Adipose tissue (tissue), 3 donors: Measurements from ENCODE around the gene SERPINA6. TPM values are rescaled to one million over a fixed set of nuclear protein-coding genes. Genes with fewer than 3 reads are reported as not detected.
"Not testable (repeated sequence)": the region's sequence is repeated elsewhere in the genome, so short reads cannot be mapped to it uniquely, and the experiment has no call there.

Source experiments
- H3K27ac ChIP-seq: one replicate; pipeline ENCODE4 v1.5.1; 2013; ENCODE audit warnings: low read depth, low read length
- WGBS, 3 donors: extraction: QIAGEN DNeasy Blood & Tissue Kit; methylation state at CpG; one replicate each; pipeline ENCODE4 v1.1.7; 2013; 5-methylcytosine and 5-hydroxymethylcytosine counted together
- polyA plus RNA-seq, 3 donors: library from polyadenylated mRNA; stranded (reverse); fragments of 200-250 nt; gene quantifications; one replicate each; pipeline ENCODE4 v1.2.3, GENCODE V29; 2013
- donor health status: healthy with polysubstance abuse.
- donor health status: Bipolar disorder and iron deficiency.
- donor health status: healthy.

Gene SERPINA6
- polyA plus RNA-seq, 3 donors, result 3.5 TPM; not detected in 2

- WGBS, 3 donors, result 78 to 88% (median 81%) methylated on average over 2 of the region's 2 CpGs
- H3K27ac ChIP-seq, result no peak overlapping the region
These were observed 40.0 kb downstream of the SERPINA6 start for GRCh38 chr14:94282991-94283723.

GRCh38 chr14:94278731-94279130 lies 44.4 kb downstream of the SERPINA6 start:
- WGBS, 3 donors, result 71 to 79% (median 73%) methylated on average over 2 of the region's 2 CpGs
- H3K27ac ChIP-seq, result no peak overlapping the region

- WGBS, 3 donors, result 75 to 86% (median 84%) methylated on average over 11 of the region's 11 CpGs
- H3K27ac ChIP-seq, result not testable (repeated sequence)
These were observed 46.1 kb downstream of the SERPINA6 start for GRCh38 chr14:94276898-94277561.

- H3K27ac ChIP-seq, result no peak overlapping the region
- WGBS, 3 donors, result 69 to 86% (median 83%) methylated on average over 10 of the region's 10 CpGs
These were observed 54.0 kb downstream of the SERPINA6 start for GRCh38 chr14:94269156-94269555.

GRCh38 chr14:94268582-94268981 lies 54.6 kb downstream of the SERPINA6 start:
- WGBS, 3 donors, result 78 to 85% (median 81%) methylated on average over 7 of the region's 7 CpGs
- H3K27ac ChIP-seq, result not testable (repeated sequence)

GRCh38 chr14:94267352-94267751 lies 55.8 kb downstream of the SERPINA6 start:
- 78 to 95% (median 85%) methylated on average over 1 of the region's 1 CpG for WGBS, 3 donors

GRCh38 chr14:94264195-94264594 lies 58.9 kb downstream of the SERPINA6 start:
- 63 to 90% (median 84%) methylated on average over 3 of the region's 3 CpGs for WGBS, 3 donors
- H3K27ac ChIP-seq, result not testable (repeated sequence)

More at GRCh38 chr14:94267352-94267751, 55.8 kb downstream of the SERPINA6 start:
- no peak overlapping the region for H3K27ac ChIP-seq

Other genes starting within 250 kb of the SERPINA6 start
- gene DDX24, start 242.1 kb downstream of the SERPINA6 start, polyA plus RNA-seq, result 100 to 1,000 TPM in 1 of 3 donors, 10 to 100 TPM in 2; 41.2 to 122 (median 63.8) TPM
- 10 to 100 TPM; 11.0 to 23.1 (median 20.5) TPM for gene IFI27L1, start 242.0 kb downstream of the SERPINA6 start, polyA plus RNA-seq
- 100 to 1,000 TPM; 140 to 586 (median 483) TPM for gene IFI27, start 212.6 kb downstream of the SERPINA6 start, polyA plus RNA-seq
- gene IFI27L2, start 193.7 kb downstream of the SERPINA6 start, polyA plus RNA-seq, result 100 to 1,000 TPM in 1 of 3 donors, 10 to 100 TPM in 2; 22.5 to 120 (median 48.8) TPM
- gene PPP4R4, start 149.0 kb downstream of the SERPINA6 start, polyA plus RNA-seq, result under 1 TPM; 0.10 to 0.30 (median 0.11) TPM
- gene SERPINA10, start 30.1 kb downstream of the SERPINA6 start, polyA plus RNA-seq, result under 1 TPM in 1 of 3 donors, not detected in 2; 0.07 TPM
- not detected for gene SERPINA2, start 43.4 kb upstream of the SERPINA6 start, polyA plus RNA-seq
- gene SERPINA1, start 65.3 kb upstream of the SERPINA6 start, polyA plus RNA-seq, result 10 to 100 TPM; 37.5 to 56.2 (median 50.9) TPM
- gene SERPINA11, start 129.5 kb upstream of the SERPINA6 start, polyA plus RNA-seq, result not detected
- gene SERPINA9, start 152.9 kb upstream of the SERPINA6 start, polyA plus RNA-seq, result not detected
- not detected for gene SERPINA12, start 186.1 kb upstream of the SERPINA6 start, polyA plus RNA-seq
- 10 to 100 TPM in 1 of 3 donors, 1 to 10 TPM in 1, not detected in 1; 1.1 to 76.1 TPM for gene SERPINA4, start 238.1 kb upstream of the SERPINA6 start, polyA plus RNA-seq